Measurements from ENCODE around the gene C17orf107.
"Not testable (repeated sequence)": the region's sequence is repeated elsewhere in the genome, so short reads cannot be mapped to it uniquely, and the experiment has no call there.

C17orf107 gene

DNA sequence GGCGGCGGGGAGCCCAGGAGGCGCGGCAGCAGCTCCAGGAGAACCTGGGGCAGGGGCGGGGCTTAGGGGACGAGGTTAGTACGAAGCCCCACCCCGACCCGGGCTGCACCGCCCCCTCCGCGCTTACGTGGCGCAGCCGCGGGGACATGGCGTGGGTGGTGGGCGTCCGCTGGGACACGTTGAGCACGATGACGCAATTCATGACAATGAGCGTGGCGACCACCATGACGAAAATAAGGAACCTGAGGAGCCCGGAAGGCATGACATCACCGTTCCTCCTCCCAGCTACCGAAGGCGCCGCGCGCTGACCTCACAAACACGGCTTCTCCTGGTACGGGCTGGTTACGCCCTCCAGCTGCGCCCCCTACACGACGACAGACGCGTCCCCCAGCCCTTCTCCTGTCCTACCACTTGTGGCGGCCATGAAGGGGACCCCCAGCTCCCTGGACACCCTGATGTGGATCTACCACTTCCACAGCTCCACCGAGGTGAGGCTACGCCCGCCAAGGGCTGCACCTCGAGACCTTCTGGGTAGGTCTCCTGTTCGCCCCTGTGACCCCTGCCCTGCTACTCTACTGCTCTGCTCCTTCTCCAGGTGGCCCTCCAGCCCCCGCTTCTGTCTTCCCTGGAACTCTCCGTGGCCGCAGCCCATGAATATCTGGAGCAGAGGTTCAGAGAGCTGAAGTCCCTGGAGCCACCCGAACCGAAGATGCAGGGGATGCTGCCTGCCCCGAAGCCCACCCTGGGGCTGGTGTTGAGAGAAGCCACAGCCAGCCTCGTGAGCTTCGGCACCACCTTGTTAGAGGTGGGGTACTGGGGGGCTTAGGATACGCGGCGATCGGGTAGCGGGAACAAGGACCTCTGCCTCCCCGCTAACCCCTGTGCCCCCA is at the start of gene C17orf107:
TSS of gene C17orf107 (plus strand) at position 196 of the 890 bp plus-strand sequence. CDS start at position 423, 227 bp downstream.
- peak; percentile 86 to 92 for DNase-seq (ENCODE audit: extremely low read depth in 1 of 2, low read depth in 1 of 2)

DNA sequence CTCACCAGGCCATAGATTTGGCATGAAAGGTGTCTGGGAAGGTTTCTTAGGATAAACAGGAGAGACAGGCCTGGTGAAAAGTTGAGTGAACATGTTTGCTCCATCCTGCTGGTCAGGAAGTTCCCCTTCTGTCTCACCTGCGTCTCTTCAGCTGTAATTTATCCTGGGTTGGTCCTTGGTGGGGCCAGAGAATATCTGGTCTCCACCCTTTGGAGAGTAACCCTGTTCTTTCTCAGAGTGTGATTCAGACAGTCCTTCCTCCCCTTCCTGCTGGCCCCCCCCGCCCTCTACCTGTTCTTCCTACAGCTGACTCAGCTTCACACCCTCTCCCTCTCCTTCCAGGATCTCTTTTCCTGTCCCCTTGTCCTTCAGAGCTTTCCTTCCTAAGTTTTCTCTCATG is 49.1 kb upstream of the C17orf107 start:
- DNase-seq (ENCODE audit: extremely low read depth in 1 of 2, low read depth in 1 of 2): no peak

DNA sequence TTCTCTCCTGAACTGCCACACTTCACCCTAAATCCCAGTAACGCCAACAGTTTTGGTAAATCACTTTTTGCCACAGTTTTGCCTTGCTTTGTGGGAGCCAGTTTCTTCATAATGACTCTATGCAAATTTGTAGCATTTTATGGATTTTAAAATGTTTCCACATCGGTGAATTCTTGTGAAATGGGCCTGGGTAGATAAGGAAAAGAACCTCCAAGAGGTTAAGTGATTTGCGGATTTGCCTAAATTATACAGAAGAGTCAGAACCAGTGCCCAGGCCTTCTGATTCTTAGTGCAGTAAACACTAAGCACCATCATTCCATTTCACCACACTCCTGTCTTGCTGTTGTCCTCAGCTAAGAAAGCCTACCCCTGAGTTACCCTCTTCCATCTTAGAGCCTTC is 48.3 kb upstream of the C17orf107 start:
- DNase-seq (ENCODE audit: extremely low read depth in 1 of 2, low read depth in 1 of 2): no peak

DNA sequence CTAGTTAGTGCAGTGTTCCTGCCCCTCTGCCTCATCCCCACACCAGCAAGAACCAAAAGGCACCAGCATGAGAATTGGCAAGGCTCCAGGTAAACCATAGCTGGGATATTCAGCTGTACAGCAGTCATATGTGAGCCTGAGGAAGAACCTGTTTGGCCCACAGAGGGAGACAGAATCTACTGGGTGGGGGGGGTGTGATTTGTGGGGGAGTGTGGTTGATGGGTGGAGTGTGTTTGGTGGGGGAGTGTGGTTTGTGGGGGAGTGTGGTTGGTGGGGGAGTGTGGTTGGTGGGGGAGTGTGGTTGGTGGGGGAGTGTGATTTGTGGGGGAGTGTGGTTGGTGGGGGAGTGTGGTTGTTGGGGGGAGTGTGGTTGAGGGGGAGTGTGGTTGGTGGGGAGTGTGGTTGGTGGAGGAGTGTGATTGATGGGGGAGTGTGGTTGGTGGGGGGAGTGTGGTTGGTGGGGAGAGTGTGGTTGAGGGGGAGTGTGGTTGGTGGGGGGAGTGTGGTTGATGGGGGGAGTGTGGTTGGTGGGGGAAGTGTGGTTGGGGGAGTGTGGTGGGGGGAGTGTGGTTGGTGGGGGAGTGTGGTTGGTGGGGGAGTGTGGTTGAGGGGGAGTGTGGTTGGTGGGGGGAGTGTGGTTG is 46.6 kb upstream of the C17orf107 start:
- no peak for DNase-seq (ENCODE audit: extremely low read depth in 1 of 2, low read depth in 1 of 2)

DNA sequence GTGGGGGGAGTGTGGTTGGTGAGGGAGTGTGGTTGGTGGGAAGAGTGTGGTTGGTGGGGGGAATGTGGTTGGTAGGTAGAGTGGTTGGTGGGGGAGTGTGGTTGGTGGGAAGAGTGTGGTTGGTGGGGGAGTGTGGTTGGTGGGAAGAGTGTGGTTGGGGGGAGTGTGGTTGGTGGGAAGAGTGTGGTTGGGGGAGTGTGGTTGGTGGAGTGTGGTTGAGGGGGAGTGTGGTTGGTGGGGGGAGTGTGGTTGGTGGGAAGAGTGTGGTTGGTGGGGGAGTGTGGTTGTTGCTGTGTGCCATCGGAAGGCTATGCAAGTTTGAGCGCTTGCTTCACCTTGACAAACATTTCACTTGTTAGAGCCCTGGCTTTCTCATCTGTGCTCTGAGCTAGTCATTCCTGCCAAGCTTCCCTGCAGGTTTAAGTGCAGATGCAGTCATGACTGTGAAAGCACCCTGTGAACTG is 46.1 kb upstream of the C17orf107 start:
- DNase-seq (ENCODE audit: extremely low read depth in 1 of 2, low read depth in 1 of 2): no peak

DNA sequence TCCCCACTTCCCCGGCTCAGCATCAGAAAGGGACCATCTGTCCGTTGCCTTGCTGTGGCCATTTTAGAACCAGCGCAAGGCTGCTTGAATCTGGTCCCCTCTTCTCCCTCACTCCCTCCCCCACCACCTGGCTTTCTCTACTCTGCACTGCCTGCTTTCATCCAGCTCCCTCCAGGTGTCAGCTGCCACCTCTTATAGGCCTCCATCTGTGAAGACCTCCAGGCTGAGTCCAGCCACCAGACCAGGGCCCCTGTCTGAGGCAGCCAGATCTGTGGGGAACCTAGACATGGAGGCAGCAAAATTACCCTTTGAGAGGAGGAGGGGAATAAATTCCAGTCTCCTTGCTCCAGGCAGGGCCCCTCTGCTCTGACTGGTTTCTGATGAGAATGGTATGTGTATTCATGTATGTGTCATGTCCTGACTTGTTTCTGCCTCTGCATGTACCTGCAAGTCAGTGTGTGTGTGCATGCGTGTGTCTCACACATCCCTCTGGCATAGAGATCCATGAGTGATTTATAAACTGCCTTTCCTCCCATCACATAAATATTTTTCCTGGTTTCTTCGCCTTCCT is 45.1 kb upstream of the C17orf107 start:
- no peak for DNase-seq (ENCODE audit: extremely low read depth in 1 of 2, low read depth in 1 of 2)

DNA sequence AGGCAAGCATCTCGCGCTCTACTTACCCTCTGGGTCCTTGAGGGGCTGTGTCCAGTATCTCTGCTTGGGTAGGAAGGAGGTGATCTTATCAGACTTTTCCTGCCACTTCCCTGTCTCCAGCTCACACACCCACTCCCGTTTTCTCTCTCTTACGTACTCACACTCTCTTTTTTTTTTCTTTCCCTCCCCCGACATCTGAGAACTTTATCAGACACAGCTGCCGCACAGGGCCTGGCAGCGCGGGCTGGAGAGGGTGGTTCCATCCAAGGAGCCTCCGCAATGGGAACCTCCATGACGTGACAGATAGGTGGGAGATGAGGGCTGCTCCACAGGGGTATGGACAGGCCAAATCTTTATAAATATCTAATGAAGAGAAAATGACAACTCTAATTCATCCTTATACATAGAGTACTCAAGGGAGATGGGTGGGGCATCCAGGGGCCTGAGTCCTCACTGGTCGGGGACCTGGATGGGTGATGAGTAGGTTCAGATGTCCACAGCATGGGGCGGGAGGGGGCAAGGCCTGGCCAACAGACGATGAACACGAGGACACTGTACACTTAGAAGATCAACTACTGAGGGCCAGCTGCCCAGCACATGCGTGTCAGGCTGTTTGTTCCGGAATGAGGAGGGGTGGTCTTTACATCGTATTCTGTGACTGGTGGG is 42.9 kb upstream of the C17orf107 start:
- no peak for DNase-seq (ENCODE audit: extremely low read depth in 1 of 2, low read depth in 1 of 2)

DNA sequence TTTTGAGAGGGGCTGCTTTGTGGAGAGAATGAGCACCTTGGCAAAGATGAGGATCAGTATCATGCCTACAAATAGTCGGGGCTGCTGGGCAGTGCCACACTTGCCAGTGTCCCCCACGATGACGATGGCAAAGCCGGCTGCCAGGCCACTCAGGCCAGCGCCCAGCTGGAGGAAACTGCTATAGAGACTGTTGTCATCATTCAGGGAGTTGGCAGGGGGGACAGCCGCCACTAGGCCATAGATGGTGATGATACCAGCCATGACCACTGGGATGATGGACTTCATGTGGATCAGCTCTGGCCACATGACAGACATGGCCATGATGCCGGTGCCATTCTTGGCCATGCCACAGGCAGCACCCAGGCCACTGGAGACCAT is 42.4 kb upstream of the C17orf107 start:
- no peak for DNase-seq (ENCODE audit: extremely low read depth in 1 of 2, low read depth in 1 of 2)

DNA sequence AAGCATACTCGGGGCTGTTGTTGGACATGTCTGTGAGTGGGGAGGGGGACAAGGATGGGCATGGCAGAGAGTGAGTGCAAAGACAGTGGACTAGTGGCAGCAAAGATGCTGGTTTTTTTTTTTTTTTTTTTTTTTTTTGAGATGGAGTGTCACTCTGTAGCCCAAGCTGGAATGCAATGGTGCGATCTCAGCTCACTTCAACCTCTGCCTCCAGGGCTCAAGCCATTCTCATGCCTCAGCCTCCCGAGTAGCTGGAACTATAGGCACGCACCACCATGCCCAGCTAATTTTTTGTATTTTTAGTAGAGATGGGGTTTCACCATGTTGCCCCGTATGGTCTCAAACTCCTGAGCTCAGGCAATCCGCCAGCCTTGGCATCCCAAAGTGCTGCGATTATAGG is 42.0 kb upstream of the C17orf107 start:
- not testable (repeated sequence) for DNase-seq (ENCODE audit: extremely low read depth in 1 of 2, low read depth in 1 of 2)

DNA sequence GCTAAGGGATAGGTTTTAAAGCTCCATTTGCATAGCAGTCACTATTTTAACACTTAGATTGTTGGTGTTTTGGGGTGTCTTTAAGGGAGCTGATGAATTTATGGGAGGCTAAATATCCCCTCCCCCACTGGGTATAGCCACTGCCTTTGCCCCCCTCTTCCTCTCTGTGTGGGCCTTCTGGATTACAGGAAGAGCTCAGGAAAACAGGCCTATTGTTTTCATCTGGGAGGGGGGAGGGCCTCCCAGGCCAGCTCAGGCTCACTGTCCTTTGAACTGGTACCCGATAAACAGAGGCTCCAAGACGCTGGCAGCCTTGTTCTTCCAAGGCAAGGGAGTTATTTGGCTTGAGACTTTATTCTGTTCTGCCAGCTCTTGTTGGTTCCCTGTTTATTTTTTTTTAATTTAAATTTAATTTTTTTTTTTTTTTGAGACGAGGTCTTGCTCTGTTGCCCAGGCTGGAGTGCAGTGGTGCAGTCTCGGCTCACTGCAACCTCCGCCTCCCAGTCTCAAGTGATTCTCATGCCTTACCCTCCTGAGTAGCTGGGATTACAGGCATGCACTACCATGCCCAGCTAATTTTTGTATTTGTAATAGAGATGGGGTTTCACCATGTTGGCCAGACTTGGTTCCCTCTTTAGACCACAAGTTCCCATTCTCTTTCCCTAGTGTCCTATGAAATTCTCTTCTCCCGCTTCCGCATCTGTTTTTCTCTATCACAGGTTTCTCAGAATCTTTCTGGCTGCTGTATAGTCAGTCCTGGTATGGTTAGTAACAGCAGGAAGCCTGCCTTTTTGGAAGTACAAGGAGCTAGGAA is 41.1 kb upstream of the C17orf107 start:
- DNase-seq (ENCODE audit: extremely low read depth in 1 of 2, low read depth in 1 of 2): no peak

DNA sequence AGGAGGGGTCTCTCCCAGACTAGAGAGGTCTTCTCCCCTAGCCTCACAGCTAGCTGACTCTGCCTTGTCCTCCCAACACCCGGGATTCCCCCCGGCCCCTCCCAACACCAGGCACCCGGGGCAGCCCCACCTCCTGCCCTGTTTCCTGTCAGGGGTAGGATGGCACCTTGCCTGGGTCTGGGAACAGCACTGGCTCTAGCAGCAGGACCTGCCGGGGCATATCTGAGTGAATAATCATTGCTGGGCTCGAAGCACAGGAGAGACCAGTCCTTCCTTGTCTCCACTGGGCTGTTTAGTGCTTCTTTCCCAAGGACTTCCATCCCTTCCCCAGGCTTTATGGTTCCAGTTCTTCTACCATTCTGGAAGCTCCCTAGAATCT is 40.5 kb upstream of the C17orf107 start:
- DNase-seq (ENCODE audit: extremely low read depth in 1 of 2, low read depth in 1 of 2): no peak

DNA sequence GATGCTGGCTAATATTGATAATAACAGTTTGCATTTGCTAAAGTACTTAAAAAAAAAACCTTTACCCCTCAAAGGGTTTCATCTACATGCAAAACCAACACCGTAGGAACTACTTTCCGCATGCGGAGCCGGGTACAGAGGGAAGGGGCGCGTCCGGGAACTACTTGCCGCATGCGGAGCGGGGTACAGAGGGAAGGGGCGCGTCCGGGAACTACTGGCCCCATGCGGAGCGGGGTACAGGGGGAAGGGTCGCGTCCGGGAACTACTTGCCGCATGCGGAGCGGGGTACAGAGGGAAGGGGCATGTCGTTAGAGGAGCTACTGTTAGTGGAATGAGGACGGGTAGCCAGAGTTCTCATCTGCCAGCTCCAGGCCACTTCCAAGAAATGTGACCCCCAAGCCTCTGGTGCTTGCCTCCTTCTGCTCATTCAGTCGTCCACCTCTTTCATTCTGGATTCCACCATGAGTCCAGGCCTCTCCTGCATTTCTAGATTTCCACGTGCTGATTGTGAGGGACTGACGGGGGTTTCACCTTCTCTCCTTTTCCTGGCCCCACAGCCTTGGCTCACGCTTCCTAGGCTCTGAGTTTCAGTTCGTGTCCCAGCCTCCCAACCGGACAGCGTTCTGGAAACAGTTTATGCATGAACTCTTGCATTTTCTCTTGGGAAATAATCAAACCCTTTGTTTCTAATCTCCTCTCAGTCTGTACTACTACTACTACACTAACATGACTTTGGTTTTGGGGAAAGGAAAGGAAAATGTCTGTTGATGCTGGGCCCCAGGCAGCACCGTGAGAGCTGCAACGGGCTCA is 39.3 kb upstream of the C17orf107 start:
- DNase-seq (ENCODE audit: extremely low read depth in 1 of 2, low read depth in 1 of 2): no peak

DNA sequence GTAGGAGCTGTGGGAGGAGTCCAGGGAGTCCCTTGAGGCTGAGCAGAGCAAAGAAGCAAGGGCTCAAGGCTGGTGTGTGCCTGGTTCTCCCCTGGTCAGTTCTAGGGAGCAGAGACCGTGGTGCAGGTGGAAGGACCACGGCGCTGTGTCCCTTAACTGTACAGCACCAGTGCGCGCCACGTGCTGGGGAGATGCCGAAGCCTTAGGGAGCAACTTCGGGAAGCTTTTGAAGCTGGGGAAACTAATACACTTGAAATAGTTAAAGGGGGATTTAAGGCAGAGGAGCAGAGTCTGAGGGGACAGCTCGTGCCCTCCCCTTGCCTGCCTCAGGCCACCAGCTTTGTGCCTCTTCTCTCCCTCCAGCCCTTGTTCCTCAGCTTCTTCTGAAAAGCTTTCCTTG is 38.7 kb upstream of the C17orf107 start:
- DNase-seq (ENCODE audit: extremely low read depth in 1 of 2, low read depth in 1 of 2): no peak

DNA sequence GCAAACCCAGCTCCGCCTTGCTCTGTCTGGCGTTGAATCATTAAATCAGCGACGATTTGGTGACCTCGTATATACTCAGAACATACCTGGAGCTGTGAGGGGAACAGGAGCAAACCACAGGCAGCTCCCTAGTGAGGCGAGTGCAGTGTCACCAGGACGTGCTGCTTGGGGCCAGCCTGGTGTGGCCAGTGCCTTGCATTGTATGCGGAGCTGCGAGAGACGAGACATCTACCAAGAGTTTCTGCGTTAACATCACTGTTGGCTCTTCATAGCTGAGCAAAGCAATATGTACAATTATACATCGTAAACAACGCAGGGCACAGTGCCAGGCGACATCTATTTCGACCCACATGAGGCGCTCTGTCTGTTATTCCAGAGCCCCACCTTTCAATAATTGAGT is 38.3 kb upstream of the C17orf107 start:
- no peak for DNase-seq (ENCODE audit: extremely low read depth in 1 of 2, low read depth in 1 of 2)

DNA sequence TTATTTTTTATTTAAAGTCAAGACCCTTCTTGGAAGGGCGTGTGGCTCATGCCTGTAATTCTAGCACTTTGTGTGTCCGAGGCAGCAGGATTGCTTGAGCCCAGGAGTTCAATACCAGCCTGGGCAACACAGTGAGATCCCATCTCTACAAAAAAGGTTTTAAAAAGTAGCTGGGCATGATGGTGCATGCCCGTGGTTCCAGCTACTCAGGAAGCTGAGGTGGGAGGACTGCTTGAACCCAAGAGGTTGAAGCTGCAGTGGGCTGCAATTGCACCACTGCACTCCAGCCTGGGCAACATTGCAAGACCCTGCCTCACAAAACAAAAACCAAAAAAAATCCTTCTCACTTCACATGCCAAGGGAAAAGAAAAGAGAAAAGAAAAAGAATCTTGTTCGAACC is 36.6 kb upstream of the C17orf107 start:
- DNase-seq (ENCODE audit: extremely low read depth in 1 of 2, low read depth in 1 of 2): no peak

DNA sequence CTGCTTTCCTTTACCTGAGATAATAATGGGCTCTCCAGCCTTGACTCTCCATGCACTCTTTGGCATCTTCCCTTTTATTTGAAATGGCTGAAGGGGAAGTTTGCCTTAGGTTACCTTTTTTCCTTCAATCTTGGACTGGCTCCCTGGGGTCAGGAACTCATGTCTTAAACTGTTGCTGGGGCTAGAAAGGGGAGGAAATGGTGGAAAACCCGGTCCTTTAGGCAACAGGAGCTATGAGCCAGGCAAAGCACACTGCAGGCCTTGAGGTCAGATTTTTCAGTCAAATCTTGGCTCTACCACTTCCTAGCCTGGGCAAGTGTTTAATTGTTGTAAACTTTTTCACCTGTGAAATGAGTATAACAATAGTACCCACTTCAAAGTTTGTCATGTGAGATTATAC is 36.0 kb upstream of the C17orf107 start:
- no peak for DNase-seq (ENCODE audit: extremely low read depth in 1 of 2, low read depth in 1 of 2)

DNA sequence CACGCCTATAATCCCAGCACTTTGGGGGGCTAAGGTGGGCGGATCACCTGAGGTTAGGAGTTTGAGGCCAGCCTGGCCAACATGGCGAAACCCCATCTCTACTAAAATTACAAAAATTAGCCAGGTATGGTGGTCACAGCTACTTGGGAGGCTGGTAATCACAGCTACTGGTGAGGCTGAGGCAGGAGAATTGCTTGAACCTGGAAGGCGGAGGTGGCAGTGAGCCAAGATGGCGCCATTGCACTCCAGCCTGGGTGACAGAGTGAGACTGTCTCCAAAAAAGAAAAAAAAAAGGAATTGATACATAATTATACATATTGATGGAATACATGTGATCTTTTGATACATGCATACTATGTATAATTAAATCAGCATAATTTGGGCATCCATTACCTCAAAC is 31.8 kb upstream of the C17orf107 start:
- not testable (repeated sequence) for DNase-seq (ENCODE audit: extremely low read depth in 1 of 2, low read depth in 1 of 2)

DNA sequence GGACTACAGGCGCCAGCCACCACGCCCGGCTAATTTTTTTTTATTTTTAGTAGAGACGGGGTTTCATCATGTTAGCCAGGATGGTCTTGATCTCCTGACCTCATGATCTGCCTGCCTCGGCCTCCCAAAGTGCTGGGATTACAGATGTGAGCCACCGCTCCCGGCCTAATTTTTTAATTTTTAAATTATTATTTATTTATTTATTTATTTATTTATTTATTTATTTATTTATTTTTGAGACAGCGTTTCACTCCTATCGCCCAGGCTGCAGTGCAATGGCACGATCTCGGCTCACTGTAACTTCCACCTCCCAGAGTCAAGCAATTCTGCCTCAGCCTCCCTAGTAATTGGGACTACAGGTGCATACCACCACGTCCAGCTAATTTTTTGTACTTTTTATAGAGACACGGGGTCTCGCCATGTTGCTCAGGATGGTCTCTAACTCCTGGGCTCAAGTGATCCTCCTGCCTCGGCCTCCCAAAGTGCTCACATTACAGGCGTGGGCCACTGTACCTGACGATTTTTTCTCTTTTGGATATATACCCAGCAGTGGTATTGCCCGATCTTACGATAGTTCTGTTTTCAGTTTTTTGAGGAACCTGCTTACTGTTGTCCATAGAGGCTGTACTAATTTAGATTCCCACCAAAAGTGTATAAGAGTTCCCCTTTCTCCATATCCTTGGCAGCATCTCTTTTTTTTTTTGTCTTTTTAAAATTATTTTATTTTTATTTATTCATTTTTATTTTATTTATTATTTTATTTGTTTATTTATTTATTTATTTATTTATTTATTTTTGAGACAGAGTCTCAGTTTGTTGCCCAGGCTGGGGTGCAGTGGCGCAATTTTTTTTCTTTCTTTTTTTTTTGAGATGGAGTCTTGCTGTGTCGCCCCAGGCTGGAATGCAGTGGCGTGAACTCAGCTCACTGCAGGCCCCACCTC is 30.0 kb upstream of the C17orf107 start:
- not testable (repeated sequence) for DNase-seq (ENCODE audit: extremely low read depth in 1 of 2, low read depth in 1 of 2)

DNA sequence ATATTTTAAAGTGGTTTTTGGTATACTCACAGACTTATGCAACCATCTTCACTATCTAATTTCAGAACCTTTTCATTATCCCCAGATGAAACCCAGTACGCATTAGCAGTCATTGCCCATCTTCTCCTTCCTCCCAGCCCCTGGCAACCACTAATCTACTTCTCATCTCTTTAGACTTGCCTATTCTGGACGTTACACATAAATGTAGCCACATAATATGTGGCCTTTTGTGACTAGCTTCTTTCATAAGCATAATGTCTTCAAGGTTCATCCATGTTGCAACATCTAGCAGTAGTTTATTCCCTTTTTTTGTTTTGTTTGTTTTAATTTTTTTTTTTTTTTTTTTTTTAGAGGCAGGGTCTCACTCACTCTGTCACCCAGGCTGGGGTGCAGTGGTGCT is 28.5 kb upstream of the C17orf107 start:
- DNase-seq (ENCODE audit: extremely low read depth in 1 of 2, low read depth in 1 of 2): no peak

Data from activated CD8-positive, alpha-beta memory T cell treated with anti-CD3 and anti-CD28 coated beads for 1 hour (primary cell).